Occipital lobe (tissue), 3 donors: ENCODE data around the gene LCA5L. TPM values are rescaled to one million over a fixed set of nuclear protein-coding genes. Genes with fewer than 3 reads are reported as not detected.

ENCODE experiments used
- DNase-seq: peaks from one replicate; lab custom pipeline; 2025; lab: John Stamatoyannopoulos, UW
- small RNA-seq: library from RNA; depleted of rRNA; stranded (forward); fragments of <200 nt; gene quantifications from one replicate; pipeline ENCODE3, GENCODE V24; 2014
- total RNA-seq: library from RNA; depleted of rRNA; stranded (reverse); fragments of >200 nt; gene quantifications from one replicate; pipeline ENCODE4 v1.2.3, GENCODE V29; 2014

The LCA5L gene
- total RNA-seq, 1 donor from 2014 or later: not detected

DNA sequence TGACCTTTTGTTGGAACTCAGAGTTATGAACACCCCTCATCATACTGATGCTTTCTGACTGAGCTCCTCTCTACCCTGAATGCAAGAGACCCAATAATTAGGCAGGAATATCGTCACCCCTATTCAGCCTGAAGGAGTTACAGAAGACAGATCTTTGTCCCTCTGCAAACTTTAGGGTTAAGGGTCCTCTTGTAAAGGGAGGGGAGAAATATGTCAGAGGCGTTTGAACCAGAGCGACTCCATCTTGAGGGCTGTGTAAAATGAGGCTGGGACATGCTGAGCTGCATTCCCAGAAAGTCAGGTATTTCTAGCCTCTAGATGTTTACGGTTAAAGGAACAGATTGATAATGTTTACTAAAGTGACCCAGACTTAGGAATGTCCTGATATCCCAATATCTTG is 86.2 kb downstream of the LCA5L start:
- no peak for DNase-seq

Small RNAs within 50 kb of the gene (small RNA-seq; reads per million reads assigned to genes)
- 0.26 reads per million for gene MIR6508

Other genes starting within 250 kb of the LCA5L start
- gene BRWD1, start 132.1 kb downstream of the LCA5L start, total RNA-seq: 377 TPM
- 139 TPM for gene HMGN1, start 96.7 kb downstream of the LCA5L start, total RNA-seq
- 3.7 TPM for gene SH3BGR, start 6.2 kb upstream of the LCA5L start, total RNA-seq
- gene B3GALT5, start 167.2 kb upstream of the LCA5L start, total RNA-seq: 0.62 TPM